ENCODE measurements around the gene CHSY1.

- no peak for TF ChIP-seq CTCF (IDR thresholded peaks at IDR 0.05)
- no peak for TF ChIP-seq EZH2 (IDR thresholded peaks at IDR 0.05)
- TF ChIP-seq EZH2phosphoT487 (IDR thresholded peaks at IDR 0.05) = no peak
Observed at GRCh38 chr15:101177866-101178265, 74.0 kb downstream of the CHSY1 start.

Measured in neural progenitor cell (in vitro differentiated cells).